Osteoblast (primary cell): ENCODE measurements around the gene TMEM204. TPM values are rescaled to one million over a fixed set of nuclear protein-coding genes. Genes with fewer than 3 reads are reported as not detected.

Experiments used
- DNase-seq: peaks from one replicate; pipeline ENCODE4 v3.0.0; 2011; ENCODE audit warnings: low spot score, mixed read lengths; ENCODE audit not compliant: insufficient read length; ENCODE audit errors: missing footprints
- H2AFZ ChIP-seq: 2 replicates; pipeline ENCODE4 v1.6.0; 2011; ENCODE audit warnings: mild to moderate bottlenecking, low read length
- H3K27ac ChIP-seq: 2 replicates; pipeline ENCODE4 v1.5.1; 2011; ENCODE audit warnings: mild to moderate bottlenecking, low read depth, low read length, moderate library complexity
- H3K27me3 ChIP-seq: 2 replicates; pipeline ENCODE4 v1.6.0; 2012; ENCODE audit warnings: mild to moderate bottlenecking, control low read depth, inconsistent platforms, low read length, moderate library complexity; ENCODE audit not compliant: insufficient read depth
- H3K36me3 ChIP-seq: 2 replicates; pipeline ENCODE4 v1.5.1; 2011; ENCODE audit warnings: mild to moderate bottlenecking, low read length, control low read depth, moderate library complexity; ENCODE audit not compliant: insufficient read depth
- H3K4me1 ChIP-seq: 2 replicates; pipeline ENCODE4 v1.5.1; 2011; ENCODE audit warnings: mild to moderate bottlenecking, low read length, control low read depth, moderate library complexity; ENCODE audit not compliant: insufficient read depth
- H3K4me2 ChIP-seq: 2 replicates; pipeline ENCODE4 v1.6.0; 2011; ENCODE audit warnings: mild to moderate bottlenecking, low read length; ENCODE audit not compliant: insufficient read depth
- H3K4me3 ChIP-seq: fragments of 200-600 bp; sonication (generic); 3 replicates; pipeline ENCODE4 v1.5.1; 2012; ENCODE audit warnings: mild to moderate bottlenecking, low read length, inconsistent platforms; ENCODE audit not compliant: insufficient read depth
- H3K79me2 ChIP-seq: 2 replicates; pipeline ENCODE4 v1.6.0; 2012; ENCODE audit warnings: mild to moderate bottlenecking, low read length, control low read depth, inconsistent platforms; ENCODE audit not compliant: insufficient read depth
- H3K9me3 ChIP-seq: 2 replicates; pipeline ENCODE4 v1.5.1; 2011; ENCODE audit warnings: low read depth, low read length, control low read depth
- H4K20me1 ChIP-seq: 2 replicates; pipeline ENCODE4 v1.6.0; 2012; ENCODE audit warnings: mild to moderate bottlenecking, low read length, control low read depth; ENCODE audit not compliant: insufficient read depth
- total RNA-seq: library from RNA; depleted of rRNA; stranded (reverse); fragments of >200 nt; gene quantifications from 2 replicates; pipeline ENCODE4 v1.2.3, GENCODE V29; 2012
- TF ChIP-seq, protein P1 (sequence below): IDR thresholded peaks from 2 replicates; pipeline ENCODE4 v1.5.1; 2011; ENCODE audit warnings: mild to moderate bottlenecking, low read depth, low read length, moderate library complexity; ENCODE audit errors: extremely low read depth

Gene TMEM204
- total RNA-seq, 1 donor = 8.3 TPM

DNA sequence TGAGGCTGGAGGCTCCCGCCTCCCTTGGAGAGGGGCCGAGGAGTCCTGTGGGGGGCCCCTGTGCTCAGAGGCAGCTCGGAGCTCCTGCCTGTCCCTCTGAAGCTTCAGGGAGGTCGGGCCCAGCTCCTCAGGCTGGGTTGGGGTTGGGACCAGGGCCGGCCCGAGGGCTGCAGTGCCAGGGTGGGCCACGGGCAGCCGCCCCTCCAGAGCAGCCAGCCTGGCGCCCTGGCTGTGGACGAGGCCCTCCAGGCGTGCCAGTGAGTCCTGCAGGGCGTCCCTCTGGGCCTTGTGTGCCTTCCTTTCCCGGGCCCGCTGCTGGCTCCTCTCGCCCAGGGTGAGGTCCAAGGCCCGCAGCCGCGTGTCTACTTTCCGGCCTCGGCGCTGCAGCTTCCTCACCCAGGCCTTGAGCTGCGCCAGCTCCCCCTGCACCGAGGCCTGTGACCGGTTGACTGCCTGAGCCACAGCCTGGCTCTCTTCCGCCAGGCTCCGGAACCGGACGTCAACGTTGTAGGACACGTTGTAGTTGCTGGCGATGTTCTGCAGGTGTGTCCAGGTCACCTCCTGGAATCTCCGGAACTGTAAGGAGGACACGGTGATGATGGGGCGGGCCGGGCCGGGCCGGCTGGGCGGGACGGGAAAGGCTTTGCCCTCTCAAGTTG is 45.9 kb upstream of the TMEM204 start:
- no peaks in the 10 kb centered on the region for H3K79me2 ChIP-seq
- no peak overlapping the region for H2AFZ ChIP-seq
- TF ChIP-seq, protein P1, sequence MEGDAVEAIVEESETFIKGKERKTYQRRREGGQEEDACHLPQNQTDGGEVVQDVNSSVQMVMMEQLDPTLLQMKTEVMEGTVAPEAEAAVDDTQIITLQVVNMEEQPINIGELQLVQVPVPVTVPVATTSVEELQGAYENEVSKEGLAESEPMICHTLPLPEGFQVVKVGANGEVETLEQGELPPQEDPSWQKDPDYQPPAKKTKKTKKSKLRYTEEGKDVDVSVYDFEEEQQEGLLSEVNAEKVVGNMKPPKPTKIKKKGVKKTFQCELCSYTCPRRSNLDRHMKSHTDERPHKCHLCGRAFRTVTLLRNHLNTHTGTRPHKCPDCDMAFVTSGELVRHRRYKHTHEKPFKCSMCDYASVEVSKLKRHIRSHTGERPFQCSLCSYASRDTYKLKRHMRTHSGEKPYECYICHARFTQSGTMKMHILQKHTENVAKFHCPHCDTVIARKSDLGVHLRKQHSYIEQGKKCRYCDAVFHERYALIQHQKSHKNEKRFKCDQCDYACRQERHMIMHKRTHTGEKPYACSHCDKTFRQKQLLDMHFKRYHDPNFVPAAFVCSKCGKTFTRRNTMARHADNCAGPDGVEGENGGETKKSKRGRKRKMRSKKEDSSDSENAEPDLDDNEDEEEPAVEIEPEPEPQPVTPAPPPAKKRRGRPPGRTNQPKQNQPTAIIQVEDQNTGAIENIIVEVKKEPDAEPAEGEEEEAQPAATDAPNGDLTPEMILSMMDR = no peak
- DNase-seq = no peak
- peaks cover under 1% of the 10 kb centered on the region for H3K4me1 ChIP-seq
- no peak overlapping the region for H3K27ac ChIP-seq
- no peaks in the 10 kb centered on the region for H3K36me3 ChIP-seq
- no peaks in the 10 kb centered on the region for H3K27me3 ChIP-seq
- no peak overlapping the region for H3K4me2 ChIP-seq
- no peaks in the 10 kb centered on the region for H3K9me3 ChIP-seq
- H4K20me1 ChIP-seq = no peaks in the 10 kb centered on the region
- no peak overlapping the region for H3K4me3 ChIP-seq

DNA sequence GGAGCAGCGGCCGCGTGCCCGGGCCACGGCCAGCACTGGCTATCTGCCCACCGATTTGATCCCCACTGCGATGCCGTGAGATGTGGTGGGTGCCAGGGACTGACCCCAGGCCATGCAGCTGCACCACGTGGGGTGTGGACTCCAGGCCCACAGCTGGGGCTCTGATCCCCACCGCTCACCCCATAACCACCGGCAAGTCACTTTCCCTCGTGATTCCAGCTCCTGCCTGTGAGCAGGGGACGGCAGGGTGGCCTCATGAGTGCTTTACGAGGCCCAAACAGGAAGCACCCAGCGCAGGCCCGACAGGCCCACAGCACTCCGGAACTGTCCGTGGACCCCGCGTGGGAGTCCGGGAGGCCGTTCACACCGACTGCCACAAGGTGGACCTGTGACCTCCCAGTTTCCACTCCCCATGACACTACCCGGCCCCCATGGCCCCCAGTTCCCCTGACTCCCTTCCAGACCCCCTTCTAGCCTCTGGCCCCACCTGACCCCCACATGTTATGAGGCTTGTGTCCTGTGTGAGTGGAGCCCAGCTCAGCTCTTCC is 45.3 kb upstream of the TMEM204 start:
- H3K4me2 ChIP-seq = no peak overlapping the region
- H3K9me3 ChIP-seq = no peaks in the 10 kb centered on the region
- H4K20me1 ChIP-seq = no peaks in the 10 kb centered on the region
- no peaks in the 10 kb centered on the region for H3K36me3 ChIP-seq
- no peak overlapping the region for H3K4me3 ChIP-seq
- H2AFZ ChIP-seq = no peak overlapping the region
- no peak overlapping the region for H3K27ac ChIP-seq
- H3K79me2 ChIP-seq = no peaks in the 10 kb centered on the region
- DNase-seq = no peak
- TF ChIP-seq, protein P1 = no peak
- H3K27me3 ChIP-seq = no peaks in the 10 kb centered on the region
- peaks cover 4% of the 10 kb centered on the region for H3K4me1 ChIP-seq

DNA sequence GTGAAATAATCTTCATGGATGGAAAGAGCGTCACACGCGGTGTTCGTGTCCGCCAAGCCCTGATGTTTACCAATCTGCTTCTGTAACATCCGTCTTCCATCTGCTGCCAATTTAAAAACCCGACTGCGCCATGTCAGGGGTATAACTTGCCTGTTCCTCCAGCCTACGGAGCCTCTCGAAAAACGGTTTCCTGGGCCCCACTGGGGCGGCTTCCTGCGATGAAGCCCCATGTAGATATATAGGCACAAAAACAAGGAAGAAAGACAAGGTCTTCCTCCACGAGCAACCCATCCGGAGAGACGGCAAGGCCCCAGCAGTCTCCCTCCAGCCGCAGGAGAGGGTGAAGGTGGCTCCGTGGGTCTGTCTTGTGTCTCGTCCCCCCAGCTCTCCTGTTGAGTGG is 44.8 kb upstream of the TMEM204 start, which contains the start of gene PTX4:
PTX4 (minus strand) TSS at position 326 of the 400 bp plus-strand sequence; CDS start at position 291, 35 bp downstream.
- peaks cover 4% of the 10 kb centered on the region for H3K4me1 ChIP-seq
- H3K4me3 ChIP-seq = no peak within 1 kb of the TSS
- TF ChIP-seq, protein P1 = no peak
- no peak within 1 kb of the TSS for H3K27ac ChIP-seq
- H4K20me1 ChIP-seq = no peaks in the 10 kb centered on the region
- no peaks in the 10 kb centered on the region for H3K36me3 ChIP-seq
- no peaks in the 10 kb centered on the region for H3K27me3 ChIP-seq
- H3K9me3 ChIP-seq = no peaks in the 10 kb centered on the region
- no peak for DNase-seq
- no peaks in the 10 kb centered on the region for H3K79me2 ChIP-seq
- no peak within 1 kb of the TSS for H2AFZ ChIP-seq
- no peak within 1 kb of the TSS for H3K4me2 ChIP-seq

DNA sequence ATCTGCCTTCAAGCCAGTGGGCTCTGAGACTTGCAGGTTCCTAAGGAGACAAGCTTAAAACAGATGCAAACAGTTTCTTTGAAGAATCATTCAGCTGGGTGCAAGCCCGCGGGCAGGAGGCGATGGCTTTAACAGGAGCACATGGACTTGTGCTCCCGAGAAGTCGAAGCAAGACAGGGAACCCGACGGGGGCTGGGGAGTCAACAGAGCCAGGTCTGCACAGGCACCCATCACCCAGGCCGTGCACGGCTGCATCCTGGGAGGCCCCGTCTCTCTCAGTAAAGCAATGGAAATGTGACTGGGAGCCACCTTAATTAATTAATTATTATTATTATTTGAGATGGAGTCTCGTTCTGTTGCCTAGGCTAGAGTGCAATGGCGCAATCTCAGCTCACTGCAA is 44.4 kb upstream of the TMEM204 start:
- H3K4me3 ChIP-seq = no peak overlapping the region
- no peak overlapping the region for H3K27ac ChIP-seq
- peaks cover 4% of the 10 kb centered on the region for H3K79me2 ChIP-seq
- peaks cover 7% of the 10 kb centered on the region for H3K4me1 ChIP-seq
- no peak overlapping the region for H2AFZ ChIP-seq
- H4K20me1 ChIP-seq = no peaks in the 10 kb centered on the region
- no peaks in the 10 kb centered on the region for H3K27me3 ChIP-seq
- H3K4me2 ChIP-seq = no peak overlapping the region
- DNase-seq = no peak
- no peaks in the 10 kb centered on the region for H3K9me3 ChIP-seq
- H3K36me3 ChIP-seq = no peaks in the 10 kb centered on the region
- TF ChIP-seq, protein P1 = no peak
